Liver (tissue), 3 donors: Measurements from ENCODE around the gene DTD1.
"Not testable (repeated sequence)": the region's sequence is repeated elsewhere in the genome, so short reads cannot be mapped to it uniquely, and the experiment has no call there.

Source experiments
- ATF3 ChIP-seq: IDR thresholded peaks from 2 replicates; pipeline ENCODE4 v1.6.1; 2016; ENCODE audit warnings: antibody characterized with exemption
- CTCF ChIP-seq: fragments of 150-350 bp; IDR thresholded peaks from 2 replicates; pipeline ENCODE4 v1.5.1; 2017; ENCODE audit warnings: improper control_type of control experiment, low read depth, low read length; ENCODE audit not compliant: missing input control
- EGR1 ChIP-seq, 2 donors: IDR thresholded peaks; 2 replicates each; pipeline ENCODE4 v1.6.1; 2016 to 2018; ENCODE audit warnings: antibody characterized with exemption in 2 of 2, low read depth in 2 of 2
- GABPA ChIP-seq, 2 donors: IDR thresholded peaks in 1 of 2; conservative IDR thresholded peaks in 1 of 2; 2 replicates each; pipeline ENCODE4 v1.6.1; 2016; ENCODE audit warnings: antibody characterized with exemption in 2 of 2, mild to moderate bottlenecking in 1 of 2, moderate library complexity in 1 of 2
- JUND ChIP-seq, 2 donors: IDR thresholded peaks; 2 replicates each; pipeline ENCODE4 v1.6.1; 2016; ENCODE audit warnings: antibody characterized with exemption in 2 of 2
- MAX ChIP-seq: IDR thresholded peaks from 2 replicates; pipeline ENCODE4 v1.6.1; 2016; ENCODE audit warnings: antibody characterized with exemption
- TAF1 ChIP-seq: conservative IDR thresholded peaks from 2 replicates; pipeline ENCODE4 v1.6.1; 2016; ENCODE audit warnings: antibody characterized with exemption, mild to moderate bottlenecking
- YY1 ChIP-seq: IDR thresholded peaks from 2 replicates; pipeline ENCODE4 v1.6.1; 2016; ENCODE audit warnings: antibody characterized with exemption, mild to moderate bottlenecking
- ZBTB33 ChIP-seq: IDR thresholded peaks from 2 replicates; pipeline ENCODE4 v1.6.1; 2016; ENCODE audit warnings: antibody characterized with exemption
- donor health status: healthy.
- donor health status: healthy.

- TF ChIP-seq GABPA (IDR thresholded peaks at IDR 0.05 in 1 of 2, conservative IDR thresholded peaks at IDR 0.05 in 1 of 2); EGR1 (IDR thresholded peaks at IDR 0.05; ENCODE audit: low read depth in 2 of 2); CTCF; ATF3; YY1; ZBTB33; MAX; TAF1; JUND (IDR thresholded peaks at IDR 0.05): not testable (repeated sequence)
Observed at GRCh38 chr20:18787046-18787445, 199.2 kb downstream of the DTD1 start.
